Mesendoderm (in vitro differentiated cells): ENCODE measurements around the gene CRY1.

Experiments used
- DNase-seq: peaks from one replicate; pipeline ENCODE4 v3.0.0; 2013
- H2AK5ac ChIP-seq: 2 replicates; pipeline ENCODE4 v1.6.1; 2013; ENCODE audit warnings: low read length, inconsistent platforms
- H2BK120ac ChIP-seq: 2 replicates; pipeline ENCODE4 v1.6.1; 2013; ENCODE audit warnings: low read depth, mild to moderate bottlenecking, low read length, moderate library complexity, mixed read lengths
- H2BK15ac ChIP-seq: replicated peaks from 2 replicates; pipeline ENCODE4 v1.6.1; 2013; ENCODE audit warnings: low read depth, mild to moderate bottlenecking, moderate library complexity
- H2BK5ac ChIP-seq: 2 replicates; pipeline ENCODE4 v1.6.1; 2013; ENCODE audit warnings: low read length, inconsistent platforms
- H3K18ac ChIP-seq: 2 replicates; pipeline ENCODE4 v1.6.1; 2013; ENCODE audit warnings: mild to moderate bottlenecking, low read length, mixed read lengths
- H3K23ac ChIP-seq: one replicate; pipeline ENCODE4 v1.6.1; 2013; ENCODE audit warnings: low read length
- H3K27ac ChIP-seq: 2 replicates; pipeline ENCODE4 v1.5.1; 2013; ENCODE audit warnings: low read depth, mild to moderate bottlenecking, inconsistent platforms, low read length, moderate library complexity
- H3K27me3 ChIP-seq: 2 replicates; pipeline ENCODE4 v1.6.1; 2013; ENCODE audit warnings: low read length, control low read depth, mild to moderate bottlenecking, inconsistent platforms; ENCODE audit not compliant: insufficient read depth, poor library complexity
- H3K36me3 ChIP-seq: 2 replicates; pipeline ENCODE4 v1.6.1; 2013; ENCODE audit warnings: low read length, inconsistent platforms; ENCODE audit not compliant: control insufficient read depth, insufficient read depth
- H3K4ac ChIP-seq: one replicate; pipeline ENCODE4 v1.6.1; 2013; ENCODE audit warnings: low read depth, mild to moderate bottlenecking, low read length, moderate library complexity
- H3K4me1 ChIP-seq: 2 replicates; pipeline ENCODE4 v1.6.1; 2013; ENCODE audit warnings: low read depth, low read length, inconsistent platforms; ENCODE audit not compliant: control insufficient read depth
- H3K4me2 ChIP-seq: 2 replicates; pipeline ENCODE4 v1.6.1; 2013; ENCODE audit warnings: low read length
- H3K4me3 ChIP-seq: 2 replicates; pipeline ENCODE4 v1.5.1; 2013; ENCODE audit warnings: mild to moderate bottlenecking, low read length
- H3K56ac ChIP-seq: one replicate; pipeline ENCODE4 v1.6.1; 2013; ENCODE audit warnings: low read length
- H3K79me1 ChIP-seq: 2 replicates; pipeline ENCODE4 v1.6.1; 2013; ENCODE audit warnings: low read length, inconsistent platforms
- H3K79me2 ChIP-seq: 2 replicates; pipeline ENCODE4 v1.6.1; 2013; ENCODE audit warnings: mild to moderate bottlenecking, low read length; ENCODE audit not compliant: control insufficient read depth, insufficient read depth
- H3K9ac ChIP-seq: 2 replicates; pipeline ENCODE4 v1.6.1; 2013; ENCODE audit warnings: low read length, inconsistent platforms
- H4K5ac ChIP-seq: one replicate; pipeline ENCODE4 v1.6.1; 2013; ENCODE audit warnings: low read length
- H4K8ac ChIP-seq: one replicate; pipeline ENCODE4 v1.6.1; 2013; ENCODE audit warnings: low read depth, mild to moderate bottlenecking, control low read depth, low read length, moderate library complexity
- WGBS: extraction: QIAGEN DNeasy Blood & Tissue Kit; methylation state at CpG from one replicate; pipeline ENCODE4 v1.1.7; 2013; ENCODE audit warnings: low lambda C conversion rate, missing lambda C conversion rate; ENCODE audit not compliant: insufficient coverage; ENCODE audit errors: extremely low coverage; 5-methylcytosine and 5-hydroxymethylcytosine counted together

CRY1 gene

GRCh38 chr12:106962286-106962685, 131.1 kb downstream of the CRY1 start:
- Histone ChIP-seq H2BK120ac (no peak overlapping the region), H3K18ac (no peak overlapping the region), H3K56ac (no peak overlapping the region), H3K4me3 (no peak overlapping the region), H2BK15ac (no peak overlapping the region), H3K23ac (no peak overlapping the region), H3K79me2 (peaks cover 4% of the 10 kb centered on the region), H2BK5ac (no peak overlapping the region), H3K27me3 (no peaks in the 10 kb centered on the region), H3K4ac (no peak overlapping the region), H3K9ac (no peak overlapping the region), H3K4me1 (no peaks in the 10 kb centered on the region), H4K8ac (no peak overlapping the region), H2AK5ac (no peak overlapping the region), H3K79me1 (peaks cover 8% of the 10 kb centered on the region), H3K27ac (no peak overlapping the region), H4K5ac (no peak overlapping the region), H3K4me2 (no peak overlapping the region), H3K36me3 (no peaks in the 10 kb centered on the region)
- no CpG with 5 or more reads among the region's 3 CpGs for WGBS
- DNase-seq, result no peak

GRCh38 chr12:106960443-106960842, 132.9 kb downstream of the CRY1 start:
- no peak overlapping the region for H2BK5ac ChIP-seq
- no peak overlapping the region for H2AK5ac ChIP-seq
- no peak overlapping the region for H3K56ac ChIP-seq
- no peak overlapping the region for H3K9ac ChIP-seq
- H3K4ac ChIP-seq, result no peak overlapping the region
- H2BK120ac ChIP-seq, result no peak overlapping the region
- peaks cover 6% of the 10 kb centered on the region for H3K79me2 ChIP-seq
- H3K4me3 ChIP-seq, result no peak overlapping the region
- H3K27ac ChIP-seq, result no peak overlapping the region
- no peak overlapping the region for H4K8ac ChIP-seq
- DNase-seq, result no peak
- no CpG with 5 or more reads among the region's 3 CpGs for WGBS
- no peak overlapping the region for H2BK15ac ChIP-seq
- H3K23ac ChIP-seq, result no peak overlapping the region
- H3K36me3 ChIP-seq, result no peaks in the 10 kb centered on the region
- H3K18ac ChIP-seq, result no peak overlapping the region
- no peaks in the 10 kb centered on the region for H3K27me3 ChIP-seq
- no peaks in the 10 kb centered on the region for H3K4me1 ChIP-seq
- H3K4me2 ChIP-seq, result no peak overlapping the region
- H3K79me1 ChIP-seq, result peaks cover 8% of the 10 kb centered on the region
- no peak overlapping the region for H4K5ac ChIP-seq

GRCh38 chr12:106957583-106957982, 135.8 kb downstream of the CRY1 start:
- no peak overlapping the region for H4K5ac ChIP-seq
- WGBS, result no CpG with 5 or more reads among the region's 1 CpG
- no peak overlapping the region for H2AK5ac ChIP-seq
- H3K56ac ChIP-seq, result no peak overlapping the region
- H2BK120ac ChIP-seq, result no peak overlapping the region
- H3K4me1 ChIP-seq, result no peaks in the 10 kb centered on the region
- H2BK5ac ChIP-seq, result no peak overlapping the region
- no peak overlapping the region for H3K4me2 ChIP-seq
- no peak overlapping the region for H3K23ac ChIP-seq
- no peak overlapping the region for H3K4ac ChIP-seq
- DNase-seq, result no peak
- no peak overlapping the region for H3K18ac ChIP-seq
- H3K27ac ChIP-seq, result no peak overlapping the region
- no peak overlapping the region for H3K4me3 ChIP-seq
- peaks cover 3% of the 10 kb centered on the region for H3K79me1 ChIP-seq
- no peaks in the 10 kb centered on the region for H3K36me3 ChIP-seq
- no peak overlapping the region for H2BK15ac ChIP-seq
- H3K27me3 ChIP-seq, result no peaks in the 10 kb centered on the region
- peaks cover 6% of the 10 kb centered on the region for H3K79me2 ChIP-seq
- H3K9ac ChIP-seq, result no peak overlapping the region
- no peak overlapping the region for H4K8ac ChIP-seq

- no peaks in the 10 kb centered on the region for H3K4me1 ChIP-seq
Measured at GRCh38 chr12:106956048-106956578, 137.2 kb downstream of the CRY1 start.

GRCh38 chr12:106955377-106956047, 137.8 kb downstream of the CRY1 start, which contains the start of gene TMEM263:
TSS of gene TMEM263 (plus strand) at chr12:106955907. CDS start at chr12:106967117, 11,210 bp downstream.
- Histone ChIP-seq H3K4ac (no peak within 1 kb of the TSS), H3K79me1 (peaks cover 3% of the 10 kb centered on the region), H2BK5ac (no peak within 1 kb of the TSS), H2AK5ac (no peak within 1 kb of the TSS), H3K79me2 (peaks cover 4% of the 10 kb centered on the region), H3K4me3 (peak within 1 kb of the TSS; percentile 98), H4K5ac (no peak within 1 kb of the TSS), H3K36me3 (no peaks in the 10 kb centered on the region), H3K9ac (peak within 1 kb of the TSS; percentile 96), H3K27ac (peak within 1 kb of the TSS; percentile 99), H3K4me1 (no peaks in the 10 kb centered on the region), H3K27me3 (peaks cover 2% of the 10 kb centered on the region), H3K4me2 (peak within 1 kb of the TSS; percentile 93), H3K23ac (no peak within 1 kb of the TSS), H4K8ac (peak within 1 kb of the TSS; percentile 78), H2BK15ac (no peak within 1 kb of the TSS), H2BK120ac (peak within 1 kb of the TSS; percentile 4), H3K56ac (peak within 1 kb of the TSS; percentile 96), H3K18ac (peak within 1 kb of the TSS; percentile 98)
- no CpG with 5 or more reads among the region's 88 CpGs for WGBS
- DNase-seq, result peak; percentile 97

More at GRCh38 chr12:106956048-106956578, 137.2 kb downstream of the CRY1 start:
- Histone ChIP-seq H3K79me1 (peaks cover 3% of the 10 kb centered on the region), H4K5ac (no peak overlapping the region), H3K23ac (no peak overlapping the region), H2BK120ac (peak overlapping the region; percentile 4), H2AK5ac (no peak overlapping the region), H2BK5ac (no peak overlapping the region), H2BK15ac (no peak overlapping the region), H3K4me3 (peak overlapping the region; percentile 98), H3K9ac (peak overlapping the region; percentile 96), H3K79me2 (peaks cover 4% of the 10 kb centered on the region), H3K36me3 (no peaks in the 10 kb centered on the region), H3K4ac (no peak overlapping the region), H3K27me3 (peaks cover 2% of the 10 kb centered on the region), H3K18ac (peak overlapping the region; percentile 98), H3K27ac (peak overlapping the region; percentile 99), H3K4me2 (peak overlapping the region; percentile 93), H4K8ac (peak overlapping the region; percentile 78), H3K56ac (peak overlapping the region; percentile 96)
- no CpG with 5 or more reads among the region's 34 CpGs for WGBS
- no peak for DNase-seq
